ENCODE results near the gene TCFL5. TPM values are rescaled to one million over a fixed set of nuclear protein-coding genes. Genes with fewer than 3 reads are reported as not detected.
A peak's percentile ranks its signal among the peaks of the same experiment; 100 is the strongest.
"Not testable (repeated sequence)": the region's sequence is repeated elsewhere in the genome, so short reads cannot be mapped to it uniquely, and the experiment has no call there.

TCFL5 gene
- total RNA-seq, 1 experiment from 2014 or later: 12.8 TPM

GRCh38 chr20:62880147-62880934 lies 18.7 kb upstream of the TCFL5 start:
- Histone ChIP-seq H3K4me1 (replicated peaks) (peaks cover 4% of the 10 kb centered on the region), H3K36me3 (peaks cover 17% of the 10 kb centered on the region), H3K4me3 (no peak overlapping the region), H3K27ac (no peak overlapping the region), H3K27me3 (replicated peaks) (no peaks in the 10 kb centered on the region), H3K9me3 (replicated peaks) (no peaks in the 10 kb centered on the region)
- no peak for DNase-seq (ENCODE audit: low read depth in 1 of 2, low spot score in 2 of 2)

DNA sequence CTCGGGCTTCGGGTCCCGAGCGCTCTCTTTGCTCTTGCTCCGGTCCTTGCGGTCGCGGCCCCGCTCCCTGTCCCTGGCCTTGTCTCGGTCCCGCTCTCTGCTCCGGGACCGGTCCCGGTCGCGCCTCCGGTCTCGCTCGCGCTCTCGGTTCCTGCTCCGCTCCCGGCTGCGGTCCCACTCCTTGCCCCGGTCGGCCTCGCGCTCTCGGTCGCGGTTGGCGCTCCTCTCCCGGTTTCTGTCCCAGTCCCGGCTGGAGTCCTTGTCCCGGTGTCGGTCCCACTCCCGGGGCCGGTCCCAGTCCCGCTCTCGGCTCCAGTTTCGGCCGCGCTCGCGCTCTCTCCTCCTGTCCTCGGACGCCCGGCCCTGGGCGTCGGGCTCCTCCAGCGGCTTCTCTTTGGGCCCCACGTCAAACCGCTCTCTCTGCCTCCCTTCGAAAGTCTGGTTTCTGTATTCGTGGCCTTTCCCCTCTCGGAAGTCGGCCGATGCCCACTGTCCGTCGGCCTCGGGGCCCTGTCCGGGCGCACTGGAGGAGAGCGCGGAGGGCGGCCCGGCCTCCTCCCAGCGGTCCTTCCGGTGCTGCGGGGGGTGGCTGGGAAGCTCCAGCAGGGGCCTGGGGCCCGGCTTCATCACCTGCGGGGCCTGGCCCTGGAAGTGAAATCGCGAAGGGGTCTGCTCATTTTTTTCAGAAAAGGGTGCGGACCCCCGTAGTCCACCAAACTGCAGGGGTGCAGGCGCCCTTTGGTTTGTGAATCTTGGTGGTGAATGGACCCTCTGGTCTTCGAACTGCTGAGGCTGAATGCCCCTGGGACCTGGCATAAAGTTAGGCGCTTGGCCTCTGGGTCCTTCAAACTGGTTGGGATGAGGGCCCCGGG lies 17.9 kb upstream of the TCFL5 start:
- Histone ChIP-seq H3K4me1 (replicated peaks) (peaks cover 4% of the 10 kb centered on the region), H3K4me3 (no peak overlapping the region), H3K36me3 (peaks cover 15% of the 10 kb centered on the region), H3K27ac (no peak overlapping the region), H3K9me3 (replicated peaks) (no peaks in the 10 kb centered on the region), H3K27me3 (replicated peaks) (no peaks in the 10 kb centered on the region)
- no peak for DNase-seq (ENCODE audit: low read depth in 1 of 2, low spot score in 2 of 2)

- Histone ChIP-seq H3K27ac (no peak overlapping the region), H3K4me1 (replicated peaks) (peaks cover 12% of the 10 kb centered on the region), H3K4me3 (no peak overlapping the region), H3K9me3 (replicated peaks) (no peaks in the 10 kb centered on the region), H3K36me3 (peaks cover 15% of the 10 kb centered on the region), H3K27me3 (replicated peaks) (no peaks in the 10 kb centered on the region)
- no peak for DNase-seq (ENCODE audit: low read depth in 1 of 2, low spot score in 2 of 2)
Observed at GRCh38 chr20:62878244-62879038, 16.8 kb upstream of the TCFL5 start.

GRCh38 chr20:62876902-62877816 lies 15.5 kb upstream of the TCFL5 start:
- no peak for DNase-seq (ENCODE audit: low read depth in 1 of 2, low spot score in 2 of 2)

GRCh38 chr20:62876501-62876901 lies 14.9 kb upstream of the TCFL5 start:
- no peak overlapping the region for H3K27ac ChIP-seq
- H3K4me3 ChIP-seq: no peak overlapping the region
- no peak for DNase-seq (ENCODE audit: low read depth in 1 of 2, low spot score in 2 of 2)

More at GRCh38 chr20:62876902-62877816, 15.5 kb upstream of the TCFL5 start:
- Histone ChIP-seq H3K27ac (no peak overlapping the region), H3K36me3 (peaks cover 15% of the 10 kb centered on the region), H3K9me3 (replicated peaks) (no peaks in the 10 kb centered on the region), H3K27me3 (replicated peaks) (peaks cover 2% of the 10 kb centered on the region; the same call in 1 of the 2 replicates), H3K4me3 (no peak overlapping the region), H3K4me1 (replicated peaks) (peaks cover 12% of the 10 kb centered on the region)

GRCh38 chr20:62875419-62876361 lies 14.1 kb upstream of the TCFL5 start:
- peaks cover 4% of the 10 kb centered on the region for H3K36me3 ChIP-seq
- no peaks in the 10 kb centered on the region for H3K9me3 ChIP-seq (replicated peaks)
- peaks cover 12% of the 10 kb centered on the region for H3K4me1 ChIP-seq (replicated peaks)
- peak; percentile 61 to 90 for DNase-seq (ENCODE audit: low read depth in 1 of 2, low spot score in 2 of 2)
- H3K4me3 ChIP-seq: no peak overlapping the region
- H3K27ac ChIP-seq: no peak overlapping the region
- H3K27me3 ChIP-seq (replicated peaks): peaks cover 2% of the 10 kb centered on the region; the same call in 1 of the 2 replicates

More at GRCh38 chr20:62876501-62876901, 14.9 kb upstream of the TCFL5 start:
- peaks cover 12% of the 10 kb centered on the region for H3K36me3 ChIP-seq
- peaks cover 12% of the 10 kb centered on the region for H3K4me1 ChIP-seq (replicated peaks)
- peaks cover 2% of the 10 kb centered on the region; the same call in 1 of the 2 replicates for H3K27me3 ChIP-seq (replicated peaks)
- H3K9me3 ChIP-seq (replicated peaks): no peaks in the 10 kb centered on the region

- Histone ChIP-seq H3K27me3 (replicated peaks) (peaks cover 2% of the 10 kb centered on the region; the same call in 1 of the 2 replicates), H3K27ac (no peak overlapping the region), H3K4me1 (replicated peaks) (peaks cover 12% of the 10 kb centered on the region), H3K36me3 (no peaks in the 10 kb centered on the region; the same call in 1 of the 2 replicates), H3K4me3 (no peak overlapping the region), H3K9me3 (replicated peaks) (no peaks in the 10 kb centered on the region)
- no peak for DNase-seq (ENCODE audit: low read depth in 1 of 2, low spot score in 2 of 2)
Observed at GRCh38 chr20:62874964-62875344, 13.3 kb upstream of the TCFL5 start.

DNA sequence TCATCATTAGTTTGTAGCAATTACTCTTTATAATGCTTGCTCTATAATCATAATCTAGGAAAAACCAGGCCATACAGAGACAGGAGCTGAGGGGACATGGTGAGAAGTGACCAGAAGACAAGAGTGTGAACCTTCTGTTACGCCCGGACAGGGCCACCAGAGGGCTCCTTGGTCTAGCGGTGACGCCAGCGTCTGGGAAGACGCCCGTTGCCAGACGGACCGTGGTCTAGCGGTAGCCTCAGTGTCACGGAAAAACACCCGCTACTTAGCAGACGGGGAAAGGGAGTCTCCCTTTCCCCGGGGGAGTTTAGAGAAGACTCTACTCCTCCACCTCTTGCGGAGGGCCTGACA lies 12.0 kb upstream of the TCFL5 start:
- not testable (repeated sequence) for H3K27me3 ChIP-seq (replicated peaks); H3K36me3 ChIP-seq; H3K4me3 ChIP-seq; H3K27ac ChIP-seq; H3K9me3 ChIP-seq (replicated peaks)
- peak; percentile 48 to 79 for DNase-seq (ENCODE audit: low read depth in 1 of 2, low spot score in 2 of 2)
- H3K4me1 ChIP-seq (replicated peaks): peaks cover 12% of the 10 kb centered on the region

- DNase-seq (ENCODE audit: low read depth in 1 of 2, low spot score in 2 of 2): no peak
- no peaks in the 10 kb centered on the region for H3K36me3 ChIP-seq
- no peaks in the 10 kb centered on the region for H3K9me3 ChIP-seq (replicated peaks)
- no peak overlapping the region for H3K27ac ChIP-seq
- H3K4me1 ChIP-seq (replicated peaks): peaks cover 12% of the 10 kb centered on the region
- H3K4me3 ChIP-seq: no peak overlapping the region
- peaks cover 2% of the 10 kb centered on the region; the same call in 1 of the 2 replicates for H3K27me3 ChIP-seq (replicated peaks)
Observed at GRCh38 chr20:62873280-62873679, 11.7 kb upstream of the TCFL5 start.

DNA sequence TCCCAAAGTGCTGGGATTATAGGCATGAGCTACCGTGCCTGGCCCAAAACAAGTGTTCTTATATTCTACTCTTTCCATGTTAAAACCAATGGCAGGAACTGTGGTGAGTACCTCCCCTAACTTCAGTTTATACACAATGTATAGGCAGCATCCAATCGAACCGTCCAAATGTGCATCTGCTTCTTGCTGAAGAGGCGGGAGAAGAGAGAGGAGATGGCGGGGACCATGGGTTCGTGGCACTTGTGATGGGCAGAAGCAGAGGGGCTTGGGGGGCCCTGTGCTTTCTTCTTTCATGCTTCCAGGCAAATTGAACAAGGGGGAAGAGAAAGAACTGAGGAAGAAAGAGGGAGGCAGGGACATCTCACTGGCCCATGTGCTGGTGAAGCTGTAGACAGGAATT lies 11.2 kb upstream of the TCFL5 start:
- Histone ChIP-seq H3K36me3 (no peaks in the 10 kb centered on the region), H3K9me3 (replicated peaks) (no peaks in the 10 kb centered on the region), H3K27ac (no peak overlapping the region), H3K27me3 (replicated peaks) (peaks cover 2% of the 10 kb centered on the region), H3K4me1 (replicated peaks) (peaks cover 12% of the 10 kb centered on the region), H3K4me3 (no peak overlapping the region)
- no peak for DNase-seq (ENCODE audit: low read depth in 1 of 2, low spot score in 2 of 2)

DNA sequence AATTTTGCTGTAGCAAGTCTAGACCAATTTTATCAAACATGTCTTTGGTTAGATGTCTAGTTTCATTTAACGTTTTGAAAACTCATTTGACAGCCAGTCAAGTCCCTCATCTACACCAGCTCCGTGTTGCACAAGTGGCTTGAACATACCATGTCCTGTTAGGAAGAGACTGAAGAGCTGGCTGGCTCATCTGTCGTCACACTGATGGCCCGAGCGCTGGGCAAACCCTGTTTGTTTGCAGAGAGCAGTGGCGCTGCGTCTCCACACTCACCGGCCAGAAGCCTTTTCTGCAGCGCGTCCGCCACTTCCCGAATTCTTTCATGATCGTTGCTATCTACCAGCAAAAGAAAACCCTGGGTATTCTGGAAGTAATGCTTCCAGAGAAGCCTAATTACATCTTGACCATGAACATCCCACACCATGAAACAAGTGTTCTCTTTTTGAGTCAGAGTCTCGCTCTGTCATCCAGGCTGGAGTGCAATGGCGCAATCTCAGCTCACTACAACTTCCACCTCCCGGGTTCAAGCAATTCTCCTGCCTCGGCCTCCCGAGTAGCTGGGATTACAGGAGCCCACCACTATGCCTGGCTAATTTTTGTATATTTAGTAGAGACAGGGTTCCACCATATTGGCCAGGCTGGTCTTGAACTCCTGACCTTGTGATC lies 10.7 kb upstream of the TCFL5 start:
- H3K9me3 ChIP-seq (replicated peaks): no peaks in the 10 kb centered on the region
- H3K27ac ChIP-seq: no peak overlapping the region
- peaks cover 8% of the 10 kb centered on the region for H3K27me3 ChIP-seq (replicated peaks)
- H3K4me3 ChIP-seq: no peak overlapping the region
- DNase-seq (ENCODE audit: low read depth in 1 of 2, low spot score in 2 of 2): no peak
- H3K36me3 ChIP-seq: no peaks in the 10 kb centered on the region
- H3K4me1 ChIP-seq (replicated peaks): peaks cover 12% of the 10 kb centered on the region
